Mesodermal cell (in vitro differentiated cells): Measurements from ENCODE around the gene PAQR5.
A peak's percentile ranks its signal among the peaks of the same experiment; 100 is the strongest.

Source experiments
- H3K27ac ChIP-seq: 2 replicates; pipeline ENCODE4 v1.7.0; 2013; ENCODE audit warnings: mild to moderate bottlenecking, low read depth, low read length, moderate library complexity; ENCODE audit not compliant: severe bottlenecking
- H3K36me3 ChIP-seq: 2 replicates; pipeline ENCODE4 v1.7.1; 2013; ENCODE audit warnings: mild to moderate bottlenecking, low read length, moderate library complexity; ENCODE audit not compliant: control insufficient read depth, insufficient read depth
- H3K4me1 ChIP-seq: one replicate; pipeline ENCODE4 v1.7.1; 2013; ENCODE audit warnings: mild to moderate bottlenecking, low read length; ENCODE audit not compliant: insufficient read depth, control insufficient read depth, poor library complexity, severe bottlenecking
- H3K4me3 ChIP-seq: 2 replicates; pipeline ENCODE4 v1.7.0; 2013; ENCODE audit warnings: low read length, control low read depth, mild to moderate bottlenecking; ENCODE audit not compliant: insufficient read depth, poor library complexity, severe bottlenecking; ENCODE audit errors: extremely low read depth
- H3K9me3 ChIP-seq: 2 replicates; pipeline ENCODE4 v1.7.1; 2013; ENCODE audit warnings: mild to moderate bottlenecking, low read length, moderate library complexity; ENCODE audit not compliant: control insufficient read depth
- WGBS, 2 experiments: methylation state at CpG; one replicate each; pipeline ENCODE4 v1.1.5; 2013; ENCODE audit warnings: missing lambda C conversion rate in 2 of 2; ENCODE audit not compliant: insufficient coverage in 2 of 2; 5-methylcytosine and 5-hydroxymethylcytosine counted together

Gene PAQR5

GRCh38 chr15:69450968-69451695 is 152.4 kb downstream of the PAQR5 start:
- Histone ChIP-seq H3K4me3 (no peak overlapping the region), H3K9me3 (no peaks in the 10 kb centered on the region), H3K27ac (no peak overlapping the region), H3K4me1 (peaks cover 8% of the 10 kb centered on the region), H3K36me3 (peaks cover 65% of the 10 kb centered on the region)
- 95 to 98% methylated on average over 11 to 12 of the region's 12 CpGs for WGBS, 2 experiments

GRCh38 chr15:69451951-69452691 is 153.4 kb downstream of the PAQR5 start:
- WGBS, 2 experiments, result 37 to 41% methylated on average over 24 to 26 of the region's 32 CpGs

GRCh38 chr15:69452692-69453521 is 154.2 kb downstream of the PAQR5 start, which contains the start of gene RPLP1:
TSS of gene RPLP1 (plus strand) at chr15:69452818. CDS start at chr15:69452949, 131 bp downstream.
- peaks cover 67% of the 10 kb centered on the region for H3K36me3 ChIP-seq
- H3K4me3 ChIP-seq, result peak within 1 kb of the TSS; percentile 93
- H3K27ac ChIP-seq, result peak within 1 kb of the TSS; percentile 92
- no peaks in the 10 kb centered on the region for H3K9me3 ChIP-seq
- 0% methylated on average over 77 of the region's 77 CpGs for WGBS, 2 experiments
- H3K4me1 ChIP-seq, result peaks cover 13% of the 10 kb centered on the region

More at GRCh38 chr15:69451951-69452691, 153.4 kb downstream of the PAQR5 start:
- Histone ChIP-seq H3K27ac (peak overlapping the region; percentile 92), H3K4me3 (peak overlapping the region; percentile 93), H3K4me1 (peaks cover 13% of the 10 kb centered on the region), H3K9me3 (no peaks in the 10 kb centered on the region), H3K36me3 (peaks cover 65% of the 10 kb centered on the region)

GRCh38 chr15:69454953-69455352 is 156.2 kb downstream of the PAQR5 start:
- Histone ChIP-seq H3K27ac (no peak overlapping the region), H3K9me3 (no peaks in the 10 kb centered on the region), H3K4me3 (peak overlapping the region; percentile 93), H3K36me3 (peaks cover 51% of the 10 kb centered on the region), H3K4me1 (peaks cover 13% of the 10 kb centered on the region)
- 78 to 90% methylated on average over 4 to 5 of the region's 5 CpGs for WGBS, 2 experiments

- Histone ChIP-seq H3K4me3 (no peak overlapping the region), H3K4me1 (peaks cover 13% of the 10 kb centered on the region), H3K27ac (no peak overlapping the region), H3K9me3 (no peaks in the 10 kb centered on the region), H3K36me3 (peaks cover 50% of the 10 kb centered on the region)
- WGBS, 2 experiments, result 93 to 96% methylated on average over 7 to 9 of the region's 13 CpGs
These were observed 157.8 kb downstream of the PAQR5 start for GRCh38 chr15:69456208-69457166.
